NB4 (cell line): ENCODE results near the gene VPS25.

Experiments
- CTCF ChIP-seq: IDR thresholded peaks from one replicate; pipeline ENCODE4 v1.5.1; 2012; ENCODE audit warnings: low read depth, low read length
- MAX ChIP-seq: IDR thresholded peaks from 2 replicates; pipeline ENCODE4 v1.6.1; 2011; ENCODE audit warnings: low read depth, low read length
- MYC ChIP-seq: IDR thresholded peaks from 2 replicates; pipeline ENCODE4 v1.6.1; 2011; ENCODE audit warnings: low read depth, low read length
- POLR2A ChIP-seq: IDR thresholded peaks from 2 replicates; pipeline ENCODE4 v1.6.1; 2011; ENCODE audit warnings: mild to moderate bottlenecking; ENCODE audit not compliant: insufficient read length; ENCODE audit errors: extremely low read depth

GRCh38 chr17:42804918-42805367 is 31.7 kb downstream of the VPS25 start:
- no peak for TF ChIP-seq POLR2A
- no peak for TF ChIP-seq CTCF
- TF ChIP-seq MYC = no peak
- TF ChIP-seq MAX = no peak
